GM23338 (cell line): Measurements from ENCODE around the gene SLC39A11.

Source experiments
- EZH2 ChIP-seq: fragments of 200-600 bp; sonication (generic); IDR thresholded peaks from one replicate; pipeline ENCODE4 v1.8.0; 2017; ENCODE audit warnings: antibody characterized with exemption, mild to moderate bottlenecking, low read depth; ENCODE audit not compliant: unreplicated experiment
- NANOG ChIP-seq: IDR thresholded peaks from 2 replicates; pipeline ENCODE4 v1.6.1; 2016; ENCODE audit warnings: antibody characterized with exemption, borderline replicate concordance
- TF ChIP-seq, protein P1 (sequence below), 2 experiments: fragments of 200-600 bp in 1 of 2; sonication (generic) in 1 of 2; conservative IDR thresholded peaks; 2 replicates each; pipeline versions ENCODE4 v1.5.1 to v1.6.1; 2016 to 2017; ENCODE audit warnings: antibody characterized with exemption in 2 of 2, low read depth in 2 of 2, mild to moderate bottlenecking in 2 of 2, moderate library complexity in 1 of 2
- TF ChIP-seq, protein P2 (sequence below): IDR thresholded peaks from 2 replicates; pipeline ENCODE4 v1.6.1; 2016; ENCODE audit warnings: antibody characterized with exemption

DNA sequence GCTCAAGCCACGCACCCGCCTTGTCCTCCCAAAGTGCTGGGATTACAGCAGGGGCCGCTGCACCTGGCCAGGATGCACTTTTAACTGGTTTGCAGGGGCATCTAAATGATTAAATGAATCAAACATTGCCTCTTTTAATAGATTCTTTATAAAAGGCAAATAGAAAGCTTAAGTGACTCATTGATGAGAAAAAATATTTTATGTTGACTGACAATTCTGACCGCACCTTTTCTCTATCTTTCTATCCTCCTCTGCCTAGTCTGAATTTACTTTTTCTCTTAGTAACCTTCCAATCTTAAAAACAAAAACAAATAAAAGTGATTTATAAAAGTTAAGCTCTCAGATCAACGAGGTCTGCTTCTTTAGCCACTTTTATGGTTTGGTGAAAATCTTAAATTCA lies 35.3 kb downstream of the SLC39A11 start:
- TF ChIP-seq, protein P1, sequence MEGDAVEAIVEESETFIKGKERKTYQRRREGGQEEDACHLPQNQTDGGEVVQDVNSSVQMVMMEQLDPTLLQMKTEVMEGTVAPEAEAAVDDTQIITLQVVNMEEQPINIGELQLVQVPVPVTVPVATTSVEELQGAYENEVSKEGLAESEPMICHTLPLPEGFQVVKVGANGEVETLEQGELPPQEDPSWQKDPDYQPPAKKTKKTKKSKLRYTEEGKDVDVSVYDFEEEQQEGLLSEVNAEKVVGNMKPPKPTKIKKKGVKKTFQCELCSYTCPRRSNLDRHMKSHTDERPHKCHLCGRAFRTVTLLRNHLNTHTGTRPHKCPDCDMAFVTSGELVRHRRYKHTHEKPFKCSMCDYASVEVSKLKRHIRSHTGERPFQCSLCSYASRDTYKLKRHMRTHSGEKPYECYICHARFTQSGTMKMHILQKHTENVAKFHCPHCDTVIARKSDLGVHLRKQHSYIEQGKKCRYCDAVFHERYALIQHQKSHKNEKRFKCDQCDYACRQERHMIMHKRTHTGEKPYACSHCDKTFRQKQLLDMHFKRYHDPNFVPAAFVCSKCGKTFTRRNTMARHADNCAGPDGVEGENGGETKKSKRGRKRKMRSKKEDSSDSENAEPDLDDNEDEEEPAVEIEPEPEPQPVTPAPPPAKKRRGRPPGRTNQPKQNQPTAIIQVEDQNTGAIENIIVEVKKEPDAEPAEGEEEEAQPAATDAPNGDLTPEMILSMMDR (conservative IDR thresholded peaks at IDR 0.05; ENCODE audit: low read depth in 2 of 2): no peak
- TF ChIP-seq NANOG (no peak), EZH2 (no peak)
- TF ChIP-seq, protein P2, sequence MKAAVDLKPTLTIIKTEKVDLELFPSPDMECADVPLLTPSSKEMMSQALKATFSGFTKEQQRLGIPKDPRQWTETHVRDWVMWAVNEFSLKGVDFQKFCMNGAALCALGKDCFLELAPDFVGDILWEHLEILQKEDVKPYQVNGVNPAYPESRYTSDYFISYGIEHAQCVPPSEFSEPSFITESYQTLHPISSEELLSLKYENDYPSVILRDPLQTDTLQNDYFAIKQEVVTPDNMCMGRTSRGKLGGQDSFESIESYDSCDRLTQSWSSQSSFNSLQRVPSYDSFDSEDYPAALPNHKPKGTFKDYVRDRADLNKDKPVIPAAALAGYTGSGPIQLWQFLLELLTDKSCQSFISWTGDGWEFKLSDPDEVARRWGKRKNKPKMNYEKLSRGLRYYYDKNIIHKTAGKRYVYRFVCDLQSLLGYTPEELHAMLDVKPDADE: no peak
